Measurements from ENCODE around the gene SLC1A7.

SLC1A7 gene

DNA sequence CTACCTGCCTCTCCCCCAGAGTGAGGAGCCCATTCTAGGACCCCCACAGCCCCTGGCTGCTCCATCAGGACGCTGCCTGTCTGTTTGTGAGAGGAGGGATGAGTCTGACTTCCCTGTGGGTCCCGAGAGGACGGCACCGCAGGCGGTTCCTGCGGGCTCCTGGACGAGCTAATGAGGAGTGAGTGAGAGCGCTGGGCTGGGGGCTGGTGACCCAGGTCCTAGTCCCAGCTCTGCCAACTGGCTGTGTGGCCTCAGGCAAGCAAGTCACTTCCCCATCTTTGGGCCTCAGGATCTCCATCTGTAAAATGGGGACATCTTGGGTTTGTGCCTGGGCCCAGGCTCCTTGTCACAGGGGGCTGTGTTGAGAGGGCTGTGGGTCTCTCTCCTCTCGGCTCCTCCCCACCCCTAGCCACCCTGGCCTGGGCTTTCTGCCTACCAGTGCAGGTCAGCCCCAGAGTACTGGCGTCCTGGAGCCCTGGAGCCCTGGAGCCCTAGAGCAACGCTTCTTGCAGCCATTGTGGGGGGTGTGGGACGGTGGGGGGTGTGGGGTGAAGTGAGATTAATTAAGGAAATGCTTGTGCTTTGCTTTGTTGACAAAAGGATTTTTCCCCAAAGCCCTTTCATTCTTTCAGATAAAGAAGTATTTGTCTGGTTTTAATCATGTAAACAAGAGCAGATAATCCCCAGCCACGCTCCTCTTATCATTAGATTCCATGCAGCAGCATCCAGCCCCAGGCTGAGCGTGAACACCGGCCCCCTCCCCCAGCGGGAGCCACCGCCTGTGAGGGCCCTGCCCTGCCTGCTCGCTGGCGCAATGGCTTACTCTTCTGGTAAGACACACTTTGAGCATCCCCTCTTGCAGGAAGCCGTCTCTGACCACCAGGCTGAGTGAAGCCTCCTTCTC lies 26.8 kb downstream of the SLC1A7 start:
- DNase-seq (ENCODE audit: low read depth) = no peak

DNA sequence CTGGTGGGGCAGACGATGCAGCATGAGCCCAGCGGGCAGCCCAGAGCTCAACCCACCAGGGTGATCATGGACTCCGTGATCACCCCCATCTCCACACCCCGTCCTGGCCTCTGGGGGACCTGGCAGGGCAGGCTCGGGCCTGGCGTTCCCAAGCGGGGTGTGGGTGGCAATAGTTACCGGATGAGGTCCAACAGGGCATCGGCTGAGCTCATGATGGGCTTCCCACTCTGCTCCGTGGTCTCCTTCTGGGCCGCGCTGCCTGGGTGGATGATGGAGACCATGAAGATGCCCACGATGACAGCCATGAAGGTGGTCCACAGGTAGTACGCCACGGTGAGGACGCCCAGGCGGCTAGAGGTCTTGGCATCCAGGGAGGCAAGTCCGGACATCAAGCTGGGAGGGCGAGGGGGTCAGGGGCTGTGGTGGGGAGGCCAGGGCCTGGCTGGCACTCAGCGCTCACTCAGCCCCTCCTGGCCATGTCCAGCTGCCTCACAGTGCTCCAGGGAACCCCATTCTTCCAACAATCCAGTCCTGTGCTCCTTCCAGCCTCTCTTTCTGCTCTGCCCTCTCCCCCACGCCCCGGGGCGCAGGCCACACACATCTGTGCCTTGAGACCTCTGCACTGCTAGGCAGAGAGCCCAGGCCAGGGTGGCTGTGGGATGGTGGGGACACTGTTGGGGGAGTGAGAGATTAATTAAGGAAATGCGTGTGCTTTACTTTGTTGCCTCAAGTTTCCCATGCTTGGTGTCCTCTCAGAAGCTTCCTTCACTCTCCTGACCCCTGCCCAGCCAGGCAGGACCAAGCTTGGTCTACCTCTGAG lies 27.6 kb downstream of the SLC1A7 start:
- DNase-seq (ENCODE audit: low read depth) = no peak

DNA sequence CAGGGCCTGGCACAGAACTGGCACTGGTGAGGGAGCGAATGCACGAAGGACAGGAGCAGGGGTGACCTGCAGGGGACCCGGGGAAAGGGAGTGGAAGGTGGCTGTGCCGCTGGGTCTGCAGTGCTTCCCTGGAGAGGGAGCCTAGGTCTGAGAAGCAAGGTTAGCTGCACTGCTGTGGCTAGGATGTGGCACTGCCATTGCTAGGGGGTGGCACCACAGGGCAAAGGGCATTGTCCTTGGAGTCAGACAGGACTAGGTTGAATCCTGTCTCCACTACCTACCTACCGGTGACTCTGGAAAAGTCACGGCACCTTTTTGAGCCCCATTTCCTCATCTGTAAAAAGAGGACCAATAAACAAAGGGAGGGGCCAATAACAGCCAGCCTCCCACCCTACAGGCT lies 28.3 kb downstream of the SLC1A7 start:
- no peak for DNase-seq (ENCODE audit: low read depth)

DNA sequence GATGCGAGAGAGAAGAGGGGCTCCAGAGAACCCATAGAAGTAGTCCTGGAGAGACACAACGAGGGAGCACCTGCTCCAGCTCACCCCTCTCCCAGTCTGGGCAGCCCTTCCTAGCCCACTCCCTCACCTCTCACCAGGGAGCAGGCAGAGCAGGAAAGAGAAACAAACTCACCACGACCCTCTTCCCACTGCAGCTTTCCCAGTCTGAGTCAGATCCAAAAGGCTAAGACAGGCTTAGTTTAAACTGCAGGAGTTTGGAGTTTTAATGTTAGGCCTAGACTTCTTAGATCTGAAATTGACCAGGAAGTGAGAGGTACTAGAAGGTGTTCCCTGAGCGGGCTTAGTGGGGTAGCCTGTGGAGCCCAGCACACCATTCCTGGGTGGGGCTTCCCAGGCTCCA lies 29.6 kb downstream of the SLC1A7 start:
- DNase-seq (ENCODE audit: low read depth) = no peak

DNA sequence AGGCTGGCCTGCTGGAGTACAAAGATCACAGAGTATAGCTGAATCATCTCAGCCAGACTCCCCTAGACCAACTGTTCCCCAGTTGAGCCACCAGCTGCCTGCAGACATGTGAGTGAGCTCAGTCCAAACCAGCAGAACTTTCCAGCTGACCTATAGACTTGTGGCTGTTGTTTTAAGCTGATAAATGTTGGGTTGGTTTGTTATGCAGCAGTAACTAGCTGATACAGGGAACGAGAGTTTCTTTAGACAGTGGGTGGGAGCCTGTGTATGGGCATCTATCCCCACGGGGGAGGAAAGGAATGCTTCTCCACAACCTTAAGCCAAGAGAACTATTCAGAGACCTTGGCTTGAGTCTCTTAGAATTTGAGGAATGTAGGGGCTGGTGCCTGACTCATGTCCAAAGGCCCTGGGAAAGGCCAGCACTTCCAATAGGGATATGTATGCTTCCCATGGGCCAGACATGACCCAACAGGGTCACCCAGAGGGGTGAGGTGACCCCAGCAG lies 30.1 kb downstream of the SLC1A7 start:
- DNase-seq (ENCODE audit: low read depth) = no peak

DNA sequence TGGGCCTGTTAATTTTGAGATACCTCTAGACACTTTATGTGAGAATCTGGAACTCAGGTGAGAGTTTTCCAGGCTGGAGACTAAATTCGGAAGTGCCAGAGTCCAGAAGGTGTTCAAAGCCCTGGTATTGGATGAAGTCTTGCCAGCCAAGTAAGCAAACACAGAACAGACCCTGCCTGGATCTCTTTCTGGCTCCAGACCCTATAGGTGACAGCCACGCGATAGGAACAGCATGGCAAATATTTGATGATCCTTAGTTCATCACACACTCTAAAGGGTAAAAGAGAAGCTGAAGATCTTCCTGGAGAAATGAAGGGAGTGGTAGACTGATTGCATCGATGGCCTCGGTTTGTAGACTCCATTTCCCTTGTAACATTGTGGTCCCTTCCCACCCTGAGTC lies 30.7 kb downstream of the SLC1A7 start:
- no peak for DNase-seq (ENCODE audit: low read depth)

DNA sequence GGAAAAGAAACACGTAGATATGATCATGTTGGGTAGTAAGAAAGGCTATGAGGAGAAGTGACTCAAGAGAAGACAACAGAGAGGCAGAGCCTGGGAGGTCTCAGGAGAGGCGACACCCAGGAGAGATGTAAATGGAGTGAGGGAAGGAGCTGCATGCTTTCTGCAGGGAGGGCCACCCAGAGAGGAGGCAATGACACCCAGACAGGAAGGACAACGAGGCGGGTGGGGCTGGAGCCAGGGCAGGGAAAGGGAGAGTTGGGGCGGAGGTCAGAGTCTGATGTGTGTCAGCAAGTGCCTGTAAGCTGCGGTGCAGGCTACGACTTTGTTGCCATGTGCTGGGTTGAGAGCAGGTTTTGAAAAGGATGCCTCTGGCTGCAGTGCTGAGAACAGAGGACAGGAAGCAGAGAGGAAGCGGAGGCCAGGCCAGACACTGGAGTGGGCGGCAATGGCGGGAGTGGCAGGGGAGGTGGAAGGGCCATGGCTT lies 31.3 kb downstream of the SLC1A7 start:
- DNase-seq (ENCODE audit: low read depth) = no peak

DNA sequence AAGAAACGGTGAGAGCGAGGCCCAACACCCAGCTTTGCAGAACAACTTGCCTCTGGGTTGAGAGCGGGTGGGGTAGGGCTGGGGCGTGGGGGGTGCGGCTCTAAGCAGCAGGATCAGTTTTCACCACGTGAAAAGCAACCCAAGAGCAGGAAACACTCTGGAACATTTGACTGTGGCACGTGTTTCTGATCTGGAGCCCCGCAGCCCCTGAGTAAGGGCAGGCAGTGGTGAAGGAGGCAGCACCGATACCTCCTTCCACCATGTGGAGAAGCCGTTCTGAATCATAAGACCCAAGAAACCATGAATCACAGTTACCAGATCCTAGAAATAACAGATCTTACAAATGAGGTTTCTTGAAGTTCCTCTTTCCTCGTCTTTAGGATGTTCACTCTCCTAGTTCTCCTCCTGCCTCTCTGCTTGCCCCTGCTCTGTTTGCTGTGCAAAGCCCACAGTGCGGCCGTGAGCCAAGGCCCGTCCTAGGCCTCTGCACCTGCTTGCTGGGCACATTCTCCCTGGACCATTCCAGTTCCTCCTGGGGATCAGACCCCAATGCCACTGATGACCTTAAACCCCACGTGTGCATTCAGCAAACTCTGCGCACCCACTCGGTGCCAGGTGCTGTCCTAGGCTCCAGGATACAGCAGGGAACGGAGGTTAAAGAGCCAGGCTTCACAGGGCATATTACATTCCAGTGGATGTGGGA lies 31.9 kb downstream of the SLC1A7 start:
- no peak for DNase-seq (ENCODE audit: low read depth)

DNA sequence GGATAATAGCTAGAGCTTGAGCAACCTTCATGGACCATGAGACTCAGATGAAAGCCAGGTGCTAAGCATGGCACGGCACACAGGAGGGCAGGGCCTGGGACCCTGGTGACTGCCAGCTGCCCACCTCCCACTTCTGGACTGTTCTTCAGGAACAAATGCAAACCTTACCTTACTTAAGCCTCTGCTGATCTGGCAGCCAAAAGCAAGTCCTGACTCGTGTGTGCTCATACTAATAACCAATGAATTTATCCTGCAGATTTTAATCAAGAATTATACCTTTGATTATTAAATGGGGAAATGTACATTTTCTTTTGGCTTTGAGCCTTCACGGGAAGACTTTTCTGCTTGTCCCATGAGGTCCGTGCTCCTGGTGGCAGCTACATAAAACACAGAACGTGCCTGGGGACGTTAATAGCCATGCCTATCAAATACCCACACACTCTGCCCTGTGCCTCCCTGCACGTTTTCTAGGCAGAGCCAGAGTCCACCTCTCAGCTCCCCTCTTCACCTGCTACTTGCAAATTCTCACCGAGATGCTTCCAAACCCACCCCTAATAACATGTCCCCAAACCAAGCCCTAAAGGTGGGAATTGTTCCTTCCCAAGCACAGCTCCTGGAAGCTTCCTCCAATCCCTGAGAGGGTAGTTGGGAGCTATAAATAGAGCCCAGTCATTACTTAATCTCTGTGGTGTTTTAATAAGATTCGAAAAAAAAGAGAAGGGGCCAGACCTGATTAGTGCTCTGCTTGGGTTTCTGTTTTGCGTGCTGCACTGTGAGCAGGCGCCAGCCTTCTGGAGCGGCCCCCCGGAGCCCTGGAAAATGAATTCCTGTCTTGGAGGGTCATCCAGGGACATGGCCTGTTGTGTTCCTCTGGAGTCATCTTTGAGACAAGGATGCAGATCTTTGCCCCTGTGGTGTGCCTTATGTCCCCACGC lies 33.5 kb downstream of the SLC1A7 start:
- no peak for DNase-seq (ENCODE audit: low read depth)

DNA sequence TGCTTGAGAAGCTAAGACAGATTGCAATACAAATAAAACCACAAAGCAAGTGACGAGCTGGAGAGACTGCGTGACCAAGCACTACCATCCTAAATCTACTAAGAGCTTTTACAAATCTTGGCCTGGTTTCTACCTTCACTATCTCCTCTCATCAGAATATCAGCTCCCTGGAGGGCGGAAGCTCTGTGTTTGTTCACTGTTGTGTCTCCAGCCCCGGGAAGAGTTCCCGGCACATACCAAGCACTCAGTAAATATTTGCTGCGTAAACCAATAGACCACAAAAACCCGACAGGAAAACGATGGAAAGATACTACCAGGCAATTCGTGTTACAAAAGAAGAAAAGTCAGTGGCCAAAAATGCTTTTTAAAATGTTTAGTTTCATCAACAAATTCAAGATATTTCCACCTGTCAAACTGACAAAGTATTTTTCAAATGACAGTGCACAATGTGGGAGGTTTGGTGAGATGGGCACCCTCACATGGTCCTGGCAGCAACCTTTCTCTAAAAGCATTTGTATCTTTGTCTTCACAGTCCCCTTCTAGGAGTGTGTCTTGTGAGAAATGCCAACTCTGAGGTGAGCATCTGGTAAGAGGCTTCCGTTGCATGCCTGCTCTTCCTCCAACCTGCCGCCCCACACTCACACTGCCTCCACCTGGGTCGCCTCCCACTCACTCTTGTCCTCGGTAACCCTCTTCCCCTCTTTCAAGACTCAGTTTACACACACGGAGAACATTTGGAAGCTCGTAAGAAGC lies 34.7 kb downstream of the SLC1A7 start:
- DNase-seq (ENCODE audit: low read depth) = no peak

DNA sequence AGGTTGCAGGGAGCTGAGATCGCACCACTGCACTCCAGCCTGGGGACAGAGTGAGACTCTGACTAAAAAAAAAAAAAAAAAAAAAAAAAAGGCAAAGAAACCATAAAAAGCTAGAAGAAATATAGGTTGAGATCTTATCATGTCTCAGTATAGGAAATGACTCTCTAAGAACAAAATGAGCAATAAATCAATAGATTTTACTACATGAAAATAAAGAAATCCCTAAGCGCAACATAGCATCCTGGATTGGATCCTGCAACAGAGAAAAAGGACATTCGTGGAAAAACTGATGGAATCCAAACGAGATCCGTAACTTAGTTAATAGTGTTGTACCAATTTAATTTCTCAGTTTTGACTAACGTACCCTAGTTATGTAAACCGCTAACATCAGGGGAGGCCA lies 35.3 kb downstream of the SLC1A7 start:
- no peak for DNase-seq (ENCODE audit: low read depth)

DNA sequence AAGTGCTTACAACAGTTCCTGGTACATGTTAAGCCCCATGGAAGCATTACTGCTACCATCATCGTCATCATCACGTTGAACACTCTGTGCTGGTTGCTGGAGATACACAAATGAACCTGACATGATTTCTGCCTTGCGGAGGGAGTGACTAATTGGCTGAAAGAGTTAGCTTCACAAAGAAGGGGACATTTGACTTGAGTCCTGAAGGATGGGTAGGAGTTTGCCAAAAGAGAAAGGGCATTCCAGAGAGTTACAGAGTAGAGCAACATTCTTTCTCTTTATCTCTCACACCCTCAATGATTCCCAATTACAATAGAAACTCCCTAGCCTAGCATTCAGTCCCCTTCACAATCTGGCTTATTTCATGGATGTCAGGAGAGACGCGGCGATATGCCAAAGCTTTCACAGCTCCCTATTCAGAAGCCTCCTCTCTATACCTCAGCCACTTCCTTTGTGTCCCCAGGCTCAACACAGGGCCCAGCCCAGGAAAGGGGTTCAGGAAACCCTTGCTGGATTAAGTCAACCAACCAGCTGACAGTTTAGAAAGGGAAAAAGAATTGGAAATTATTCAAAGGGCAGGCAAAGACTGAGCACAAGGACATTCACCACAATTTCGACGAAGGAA lies 38.0 kb downstream of the SLC1A7 start:
- no peak for DNase-seq (ENCODE audit: low read depth)

DNA sequence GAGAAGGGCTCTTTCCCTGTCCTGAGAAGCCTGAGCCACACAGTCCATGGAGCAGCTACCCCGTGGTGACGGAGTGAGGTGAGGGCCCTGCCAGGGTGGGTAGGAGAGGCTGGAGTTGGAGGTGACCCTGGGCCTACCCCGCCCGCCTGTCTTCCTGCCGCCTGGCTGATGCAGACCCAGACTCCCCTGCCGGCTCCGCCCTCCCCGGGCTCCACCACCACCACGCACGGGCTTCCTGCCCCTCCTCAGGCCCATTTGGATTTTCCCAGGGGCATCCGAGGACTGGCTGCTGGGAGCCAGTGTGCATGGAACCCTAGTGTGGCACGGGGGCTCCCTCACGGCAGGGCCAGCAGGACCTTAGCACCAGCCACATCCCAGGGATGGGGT lies 47.9 kb downstream of the SLC1A7 start:
- DNase-seq (ENCODE audit: low read depth) = no peak

DNA sequence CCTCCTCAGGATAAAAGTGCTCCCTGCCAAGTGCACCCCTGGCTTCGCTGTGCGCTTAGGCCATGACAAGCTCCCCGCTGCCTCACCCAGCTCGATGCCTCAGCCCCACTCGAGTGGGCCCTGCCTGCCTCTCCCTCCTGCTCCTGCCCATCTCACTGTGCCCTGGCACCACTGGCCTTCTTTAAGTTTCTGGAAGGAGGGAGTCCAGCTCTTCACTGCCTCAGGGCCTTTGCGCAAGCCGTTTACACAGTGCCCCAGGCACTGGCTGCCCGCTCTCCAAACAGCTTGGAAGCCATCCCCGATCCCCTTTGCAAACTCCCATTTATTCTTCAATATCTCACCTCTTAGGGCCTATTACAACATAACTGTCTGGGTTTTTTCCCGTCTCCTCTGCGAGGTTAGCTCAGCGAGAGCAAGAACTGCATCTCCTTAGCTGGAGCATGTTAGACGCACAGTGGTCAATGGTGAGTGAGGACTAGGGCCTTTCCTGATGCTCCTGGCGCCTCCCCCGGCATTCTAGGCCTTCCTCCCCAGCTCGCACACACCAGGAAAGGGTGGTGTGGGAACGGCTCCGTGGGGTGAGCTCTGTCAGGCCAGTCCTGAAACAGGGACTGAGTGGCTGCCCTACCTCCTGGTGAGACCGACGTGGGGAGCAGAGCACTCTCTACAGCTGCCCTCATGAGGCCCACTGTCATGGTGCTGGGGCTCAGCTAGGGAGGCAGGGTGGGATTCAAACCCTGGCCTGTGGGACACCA lies 48.5 kb downstream of the SLC1A7 start:
- DNase-seq (ENCODE audit: low read depth) = no peak

DNA sequence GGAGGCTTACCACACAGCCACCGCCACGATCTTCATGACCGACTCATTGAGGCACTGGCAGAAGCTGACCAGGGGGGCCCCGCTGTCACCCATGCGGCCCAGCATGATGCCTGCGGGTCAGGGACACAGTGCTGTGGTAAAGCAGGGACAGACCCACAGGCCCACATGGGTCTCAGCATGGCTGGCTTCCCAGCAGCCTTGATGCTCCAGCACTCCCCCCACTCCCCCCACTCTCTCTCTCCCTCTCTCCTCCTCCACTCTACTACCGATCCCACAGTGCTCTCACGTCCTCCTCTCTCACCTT lies 49.0 kb downstream of the SLC1A7 start:
- DNase-seq (ENCODE audit: low read depth) = no peak

DNA sequence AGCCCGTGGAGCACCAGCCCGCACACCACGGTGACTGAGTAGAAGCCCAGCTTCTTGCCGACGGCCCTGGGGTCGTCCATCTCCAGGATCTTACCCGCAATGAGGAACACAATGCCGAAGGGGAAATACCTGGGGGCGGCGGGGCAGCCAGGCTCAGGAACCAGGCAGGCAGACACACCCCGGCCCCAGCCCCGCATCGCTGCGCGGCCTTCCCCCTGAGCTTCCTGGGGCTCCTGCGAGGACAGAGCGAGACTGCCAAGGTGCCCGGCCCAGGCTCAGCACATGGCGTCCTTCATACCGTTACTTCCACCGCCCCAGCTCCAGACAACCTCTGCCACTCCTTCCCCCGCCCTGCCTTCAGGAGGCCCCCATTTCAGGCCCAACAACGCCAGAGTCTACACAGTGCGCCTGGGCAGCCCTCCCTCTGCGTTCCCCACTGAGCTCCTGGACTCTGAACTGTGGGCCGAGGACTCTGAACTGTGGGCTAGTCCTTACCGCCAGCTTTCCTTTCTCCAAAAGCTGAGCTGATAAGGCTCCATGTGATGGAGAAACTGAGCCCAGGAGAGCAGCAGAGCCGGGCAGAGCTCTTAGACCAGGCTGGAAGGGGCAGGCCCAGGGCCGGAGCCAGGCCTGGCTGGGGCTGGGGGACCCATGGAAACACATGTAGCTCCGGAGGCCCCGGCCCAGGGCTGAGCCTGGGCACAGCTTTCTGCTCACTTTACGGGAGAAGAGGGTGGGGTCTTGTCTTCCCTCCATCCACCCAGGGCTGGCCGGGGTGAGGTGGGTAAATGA lies 49.6 kb downstream of the SLC1A7 start:
- DNase-seq (ENCODE audit: low read depth) = no peak

DNA sequence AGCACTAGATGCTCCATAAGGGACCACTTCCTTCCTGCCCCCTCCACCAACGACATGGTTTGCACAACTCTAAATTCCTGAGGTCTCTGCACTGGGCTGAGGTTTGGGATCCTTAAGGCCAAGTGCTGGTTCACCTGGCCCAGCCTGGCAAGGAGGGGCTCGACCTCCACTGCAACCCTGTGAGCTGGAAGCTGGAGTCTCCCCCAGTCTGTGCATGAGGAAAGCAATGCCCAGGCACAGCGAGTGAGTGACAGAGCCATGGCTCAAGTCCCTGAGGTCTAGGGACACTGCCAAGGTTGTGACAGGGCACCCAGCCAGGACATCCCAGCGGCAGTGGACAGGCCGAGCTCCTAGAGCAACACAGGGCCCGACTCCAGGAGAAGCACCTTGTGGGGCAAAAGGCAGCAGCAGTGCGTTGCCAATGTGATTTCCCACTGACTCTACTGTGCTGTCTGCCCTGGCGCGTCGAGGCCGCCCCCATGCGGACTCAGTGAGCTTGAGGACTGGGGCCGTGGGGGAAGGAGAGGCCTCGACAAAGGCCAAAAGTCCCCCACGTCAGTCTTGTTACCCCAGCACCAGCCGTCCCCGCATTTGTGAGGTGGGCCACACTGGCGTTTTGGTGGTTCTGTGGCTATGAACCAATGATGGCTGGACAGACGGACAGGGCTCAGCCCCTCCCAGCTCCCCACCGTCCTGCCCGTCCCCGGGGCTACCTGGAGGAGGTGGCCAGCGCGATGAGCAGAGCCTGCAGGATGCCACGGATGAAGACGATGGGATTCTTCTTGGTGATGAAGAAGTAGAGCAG lies 50.4 kb downstream of the SLC1A7 start:
- no peak for DNase-seq (ENCODE audit: low read depth)

All from activated T-cell treated with anti-CD3 and anti-CD28 coated beads for 1 hour (primary cell).